HCT116 (cell line): ENCODE data around the gene CDON. TPM values are rescaled to one million over a fixed set of nuclear protein-coding genes. Genes with fewer than 3 reads are reported as not detected.

Experiments
- ATAC-seq: fragments of 200-7000 bp; cut with Tn5 transposase; 2 replicates; pipeline ENCODE4 v1.9.1; 2020; ENCODE audit warnings: mild to moderate bottlenecking, moderate library complexity
- BruUV-seq: library from RNA; stranded (reverse); fragments of 400-500 nt; replicated peaks from 2 replicates; lab custom pipeline; 2021; lab: Mats Ljungman, UMichigan
- CTCF ChIA-PET: fragments of 300-600 bp; sonication (Branson Sonifier 250); formaldehyde crosslinking; loops from one replicate; lab custom pipeline; 2021; ENCODE audit warnings: antibody characterized with exemption; lab: Charles Lee
- POLR2A ChIA-PET: fragments of 300-600, 350-600 bp; sonication (Branson Sonifier 250); formaldehyde crosslinking; loops from one replicate; lab custom pipeline; 2021; ENCODE audit warnings: antibody characterized with exemption; lab: Charles Lee
- RAD21 ChIA-PET, 2 experiments: fragments of 300-600 bp; sonication (Branson Sonifier 250); formaldehyde crosslinking; loops; one replicate each; lab custom pipeline; 2023; ENCODE audit warnings: low total read pairs in 2 of 2; ENCODE audit not compliant: uncharacterized antibody in 2 of 2, unreplicated experiment in 2 of 2, low non-redundant PET in 1 of 2; lab: Charles Lee
- DNase-seq: peaks from one replicate; pipeline ENCODE4 v3.0.0-alpha.2; 2010; ENCODE audit warnings: low read depth, low spot score
- H2AFZ ChIP-seq: fragments of 200-600 bp; shearing (Covaris generic), sonication (generic); 2 replicates; pipeline ENCODE4 v1.6.1; 2017; ENCODE audit warnings: low read depth, mixed run types, mixed read lengths, antibody characterized with exemption, low read length; ENCODE audit not compliant: poor library complexity, severe bottlenecking
- H3K27ac ChIP-seq: 2 replicates; pipeline ENCODE4 v1.5.1; 2012; ENCODE audit warnings: low read depth, low read length
- H3K27me3 ChIP-seq: fragments of 200-600 bp; sonication (generic); 2 replicates; pipeline ENCODE4 v1.6.1; 2016; ENCODE audit warnings: mixed run types, low read length, mixed read lengths; ENCODE audit not compliant: insufficient read depth
- H3K36me3 ChIP-seq, 2 experiments: fragments of 200-500 bp in 1 of 2; fragments of 200-600 bp in 1 of 2; sonication (Bioruptor generic) in 1 of 2; sonication (generic) in 1 of 2; 2 replicates each; pipeline versions ENCODE4 v1.5.1 to v1.6.1; 2014 to 2016; ENCODE audit warnings: low read length in 2 of 2, inconsistent platforms in 1 of 2, mixed read lengths in 1 of 2, mixed run types in 1 of 2; ENCODE audit not compliant: insufficient read depth in 2 of 2, control insufficient read depth in 1 of 2
- H3K4me1 ChIP-seq, 2 experiments: fragments of 200-600 bp in 1 of 2; sonication (generic) in 1 of 2; 2 replicates each; pipeline versions ENCODE4 v1.5.1 to v1.6.1; 2012 to 2017; ENCODE audit warnings: low read length in 2 of 2, inconsistent platforms in 1 of 2, mild to moderate bottlenecking in 1 of 2, mixed read lengths in 1 of 2, mixed run types in 1 of 2, moderate library complexity in 1 of 2; ENCODE audit not compliant: insufficient read depth in 2 of 2, control insufficient read depth in 1 of 2
- H3K4me2 ChIP-seq: fragments of 200-600 bp; sonication (generic); 2 replicates; pipeline ENCODE4 v1.6.1; 2017; ENCODE audit warnings: mixed run types, low read length, mixed read lengths
- H3K4me3 ChIP-seq, 2 experiments: fragments of 200-600 bp in 1 of 2; sonication (generic) in 1 of 2; replicated peaks in 1 of 2; 2 replicates each; pipeline ENCODE4 v1.5.1; 2011 to 2016; ENCODE audit warnings: low read length in 2 of 2, control low read depth in 1 of 2, low read depth in 1 of 2, mild to moderate bottlenecking in 1 of 2, mixed read lengths in 1 of 2, mixed run types in 1 of 2
- H3K79me2 ChIP-seq: fragments of 200-600 bp; sonication (generic); 2 replicates; pipeline ENCODE4 v1.6.1; 2017; ENCODE audit warnings: mild to moderate bottlenecking, mixed run types, low read length, moderate library complexity, mixed read lengths; ENCODE audit not compliant: insufficient read depth
- H3K9ac ChIP-seq: fragments of 200-600 bp; sonication (generic); 2 replicates; pipeline ENCODE4 v1.6.1; 2016; ENCODE audit warnings: low read length, mixed read lengths
- H3K9me2 ChIP-seq: fragments of 200-600 bp; sonication (generic), shearing (Covaris generic); 2 replicates; pipeline ENCODE4 v1.6.1; 2017; ENCODE audit warnings: mixed run types, mild to moderate bottlenecking, moderate library complexity; ENCODE audit not compliant: insufficient read depth
- H3K9me3 ChIP-seq, 2 experiments: fragments of 200-500 bp in 1 of 2; fragments of 200-600 bp in 1 of 2; sonication (Bioruptor generic) in 1 of 2; sonication (generic) in 1 of 2; 2 replicates each; pipeline ENCODE4 v1.6.1; 2014 to 2017; ENCODE audit warnings: low read length in 2 of 2, mixed read lengths in 2 of 2, inconsistent platforms in 1 of 2, low read depth in 1 of 2, mild to moderate bottlenecking in 1 of 2, mixed run types in 1 of 2, moderate library complexity in 1 of 2; ENCODE audit not compliant: control insufficient read depth in 1 of 2, insufficient read depth in 1 of 2
- H4K20me1 ChIP-seq: fragments of 200-600 bp; sonication (generic), shearing (Covaris generic); 2 replicates; pipeline ENCODE4 v1.6.1; 2017; ENCODE audit warnings: mixed run types, mild to moderate bottlenecking, moderate library complexity; ENCODE audit not compliant: insufficient read depth
- ATF3 ChIP-seq: IDR thresholded peaks from 2 replicates; pipeline ENCODE4 v1.6.1; 2012
- CEBPB ChIP-seq: IDR thresholded peaks from 2 replicates; pipeline ENCODE4 v1.6.1; 2012; ENCODE audit warnings: low read depth
- EZH2phosphoT487 ChIP-seq: fragments of 200-600 bp; IDR thresholded peaks from 2 replicates; pipeline ENCODE4 v1.6.1; 2018; ENCODE audit warnings: antibody characterized with exemption, borderline replicate concordance
- JUND ChIP-seq: IDR thresholded peaks from 2 replicates; pipeline ENCODE4 v1.6.1; 2012
- MAX ChIP-seq: IDR thresholded peaks from 2 replicates; pipeline ENCODE4 v1.6.1; 2012
- POLR2A ChIP-seq: IDR thresholded peaks from 2 replicates; pipeline ENCODE4 v1.7.0; 2011; ENCODE audit warnings: borderline replicate concordance; ENCODE audit not compliant: insufficient read depth, insufficient read length; ENCODE audit errors: extremely low read depth
- RAD21 ChIP-seq: IDR thresholded peaks from 2 replicates; pipeline ENCODE4 v1.6.1; 2012; ENCODE audit warnings: low read depth, mild to moderate bottlenecking
- TCF7L2 ChIP-seq: IDR thresholded peaks from 2 replicates; pipeline ENCODE4 v1.7.0; 2011; ENCODE audit warnings: borderline replicate concordance, inconsistent platforms; ENCODE audit not compliant: insufficient read depth, insufficient read length; ENCODE audit errors: extremely low read depth
- intact Hi-C: fragments of 100-400 bp; cut with micrococcal nuclease; formaldehyde crosslinking; loops from 2 replicates; pipeline ENCODE4 v1.10.0; 2022
- total RNA-seq: library from RNA; stranded (reverse); gene quantifications from one replicate; pipeline ENCODE4 v1.2.1, GENCODE V29; 2021; ENCODE audit not compliant: unreplicated experiment
- TF ChIP-seq, protein P1 (sequence below), 3 experiments: fragments of 200-600 bp in 1 of 3; sonication (generic) in 1 of 3; IDR thresholded peaks in 2 of 3; conservative IDR thresholded peaks in 1 of 3; 2 replicates each; pipeline ENCODE4 v1.5.1; 2012 to 2017; ENCODE audit warnings: low read depth in 2 of 3, low read length in 2 of 3, antibody characterized with exemption in 1 of 3, borderline replicate concordance in 1 of 3, control low read depth in 1 of 3, mild to moderate bottlenecking in 1 of 3, mixed read lengths in 1 of 3, mixed run types in 1 of 3, moderate library complexity in 1 of 3; ENCODE audit not compliant: insufficient read depth in 1 of 3
- TF ChIP-seq, protein P2 (sequence below): IDR thresholded peaks from 2 replicates; pipeline ENCODE4 v1.6.1; 2011; ENCODE audit warnings: mild to moderate bottlenecking, low read length, moderate library complexity; ENCODE audit not compliant: insufficient replicate concordance; ENCODE audit errors: extremely low read depth

CDON gene
- total RNA-seq, 1 experiment from 2014 or later, result 16.9 TPM

DNA sequence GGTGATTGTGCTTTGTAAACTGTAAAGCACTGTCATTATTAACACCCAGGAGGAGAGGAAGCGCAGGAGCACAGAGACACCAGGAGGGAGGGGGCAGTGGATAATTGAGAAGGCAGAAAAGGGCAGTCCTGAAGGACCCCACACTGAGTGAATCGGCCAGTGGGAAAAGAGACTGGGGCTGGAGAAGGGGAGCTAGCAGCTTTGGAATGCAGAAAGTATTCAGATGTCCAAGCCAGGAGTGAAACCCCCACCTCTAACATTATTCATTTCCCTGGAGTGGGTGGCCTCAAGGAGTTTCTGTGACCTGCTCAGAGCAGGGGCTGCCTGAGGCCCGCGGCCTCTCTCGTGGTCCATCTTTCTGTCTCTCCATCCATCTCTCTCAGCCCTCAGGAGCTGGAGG lies 38.0 kb upstream of the CDON start:
- no peak for TF ChIP-seq JUND
- no peak for TF ChIP-seq TCF7L2
- no peak for TF ChIP-seq MAX
- TF ChIP-seq, protein P1, sequence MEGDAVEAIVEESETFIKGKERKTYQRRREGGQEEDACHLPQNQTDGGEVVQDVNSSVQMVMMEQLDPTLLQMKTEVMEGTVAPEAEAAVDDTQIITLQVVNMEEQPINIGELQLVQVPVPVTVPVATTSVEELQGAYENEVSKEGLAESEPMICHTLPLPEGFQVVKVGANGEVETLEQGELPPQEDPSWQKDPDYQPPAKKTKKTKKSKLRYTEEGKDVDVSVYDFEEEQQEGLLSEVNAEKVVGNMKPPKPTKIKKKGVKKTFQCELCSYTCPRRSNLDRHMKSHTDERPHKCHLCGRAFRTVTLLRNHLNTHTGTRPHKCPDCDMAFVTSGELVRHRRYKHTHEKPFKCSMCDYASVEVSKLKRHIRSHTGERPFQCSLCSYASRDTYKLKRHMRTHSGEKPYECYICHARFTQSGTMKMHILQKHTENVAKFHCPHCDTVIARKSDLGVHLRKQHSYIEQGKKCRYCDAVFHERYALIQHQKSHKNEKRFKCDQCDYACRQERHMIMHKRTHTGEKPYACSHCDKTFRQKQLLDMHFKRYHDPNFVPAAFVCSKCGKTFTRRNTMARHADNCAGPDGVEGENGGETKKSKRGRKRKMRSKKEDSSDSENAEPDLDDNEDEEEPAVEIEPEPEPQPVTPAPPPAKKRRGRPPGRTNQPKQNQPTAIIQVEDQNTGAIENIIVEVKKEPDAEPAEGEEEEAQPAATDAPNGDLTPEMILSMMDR (IDR thresholded peaks at IDR 0.05 in 2 of 3, conservative IDR thresholded peaks at IDR 0.05 in 1 of 3; ENCODE audit: borderline replicate concordance in 1 of 3, insufficient read depth in 1 of 3, low read depth in 2 of 3, low read length in 2 of 3), result no peak
- TF ChIP-seq EZH2phosphoT487, result no peak
- no peak for TF ChIP-seq ATF3
- no peak for TF ChIP-seq CEBPB
- TF ChIP-seq POLR2A, result no peak
- TF ChIP-seq, protein P2, sequence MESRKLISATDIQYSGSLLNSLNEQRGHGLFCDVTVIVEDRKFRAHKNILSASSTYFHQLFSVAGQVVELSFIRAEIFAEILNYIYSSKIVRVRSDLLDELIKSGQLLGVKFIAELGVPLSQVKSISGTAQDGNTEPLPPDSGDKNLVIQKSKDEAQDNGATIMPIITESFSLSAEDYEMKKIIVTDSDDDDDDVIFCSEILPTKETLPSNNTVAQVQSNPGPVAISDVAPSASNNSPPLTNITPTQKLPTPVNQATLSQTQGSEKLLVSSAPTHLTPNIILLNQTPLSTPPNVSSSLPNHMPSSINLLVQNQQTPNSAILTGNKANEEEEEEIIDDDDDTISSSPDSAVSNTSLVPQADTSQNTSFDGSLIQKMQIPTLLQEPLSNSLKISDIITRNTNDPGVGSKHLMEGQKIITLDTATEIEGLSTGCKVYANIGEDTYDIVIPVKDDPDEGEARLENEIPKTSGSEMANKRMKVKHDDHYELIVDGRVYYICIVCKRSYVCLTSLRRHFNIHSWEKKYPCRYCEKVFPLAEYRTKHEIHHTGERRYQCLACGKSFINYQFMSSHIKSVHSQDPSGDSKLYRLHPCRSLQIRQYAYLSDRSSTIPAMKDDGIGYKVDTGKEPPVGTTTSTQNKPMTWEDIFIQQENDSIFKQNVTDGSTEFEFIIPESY, result no peak
- TF ChIP-seq RAD21, result no peak
- H3K27me3 ChIP-seq, result no peaks in the 10 kb centered on the region
- POLR2A ChIA-PET, result no interaction called here
- intact Hi-C loops, result no loop called here
- H3K4me2 ChIP-seq, result no peak overlapping the region
- H3K9me3 ChIP-seq, result no peaks in the 10 kb centered on the region
- ATAC-seq, result no peak
- CTCF ChIA-PET, result no interaction called here
- H3K4me3 ChIP-seq, result no peak overlapping the region
- no peak overlapping the region for H3K9ac ChIP-seq
- no peak overlapping the region for H2AFZ ChIP-seq
- H3K27ac ChIP-seq, result no peak overlapping the region
- no TSS peak for BruUV-seq
- H3K79me2 ChIP-seq, result no peaks in the 10 kb centered on the region
- DNase-seq, result no peak
- RAD21 ChIA-PET, result no interaction called here
- H3K4me1 ChIP-seq, result peaks cover 0 to 4% of the 10 kb centered on the region in 2 experiments; a peak in 1 of 4 replicates
- H3K9me2 ChIP-seq, result no peaks in the 10 kb centered on the region
- H4K20me1 ChIP-seq, result no peaks in the 10 kb centered on the region
- H3K36me3 ChIP-seq, result no peaks in the 10 kb centered on the region
